GM12801 (cell line): ENCODE data around the gene TAF5.

Source experiments
- CTCF ChIP-seq: IDR thresholded peaks from one replicate; pipeline ENCODE4 v1.5.1; 2011; ENCODE audit warnings: control low read depth; ENCODE audit not compliant: insufficient read length; ENCODE audit errors: extremely low read depth

The TAF5 gene

GRCh38 chr10:103417601-103418000, 49.8 kb downstream of the TAF5 start:
- TF ChIP-seq CTCF, result no peak

GRCh38 chr10:103419101-103419500, 51.3 kb downstream of the TAF5 start:
- no peak for TF ChIP-seq CTCF

- no peak for TF ChIP-seq CTCF
Measured at GRCh38 chr10:103423748-103424147, 56.0 kb downstream of the TAF5 start.

- TF ChIP-seq CTCF, result no peak
Measured at GRCh38 chr10:103427866-103428265, 60.1 kb downstream of the TAF5 start.

- TF ChIP-seq CTCF, result no peak
Measured at GRCh38 chr10:103428989-103429643, 61.3 kb downstream of the TAF5 start.

GRCh38 chr10:103429647-103430046, 61.9 kb downstream of the TAF5 start:
- TF ChIP-seq CTCF, result no peak

GRCh38 chr10:103431902-103432301, 64.1 kb downstream of the TAF5 start:
- no peak for TF ChIP-seq CTCF
